SIG-M5 treated with dmso at 0.1 percent for 504 hours (cell line): Measurements from ENCODE around the gene MTMR11.

Experiments used
- DNase-seq: peaks from one replicate; lab custom pipeline; 2025; ENCODE audit not compliant: unreplicated experiment; lab: John Stamatoyannopoulos, UW

Gene MTMR11

DNA sequence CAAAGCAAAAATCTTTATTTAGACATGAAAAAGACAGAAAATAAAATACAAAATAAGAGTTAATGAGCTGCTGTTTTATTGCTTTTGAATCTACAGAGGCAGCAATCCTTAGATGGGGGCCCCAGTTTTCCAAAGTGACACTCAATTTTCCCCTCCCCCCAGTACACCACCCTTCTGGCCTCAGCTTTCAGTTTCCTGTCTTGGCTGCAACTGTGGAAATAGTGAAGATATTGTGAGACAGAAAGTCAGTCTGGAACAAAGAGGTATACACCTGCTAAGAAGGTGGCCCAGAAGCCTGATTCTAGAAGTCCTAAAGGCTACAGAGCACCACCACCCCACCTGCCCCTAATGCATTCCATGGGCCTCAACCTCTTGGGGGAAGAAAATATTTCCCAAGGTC, 1.1 kb upstream of the MTMR11 start:
- no peak for DNase-seq

DNA sequence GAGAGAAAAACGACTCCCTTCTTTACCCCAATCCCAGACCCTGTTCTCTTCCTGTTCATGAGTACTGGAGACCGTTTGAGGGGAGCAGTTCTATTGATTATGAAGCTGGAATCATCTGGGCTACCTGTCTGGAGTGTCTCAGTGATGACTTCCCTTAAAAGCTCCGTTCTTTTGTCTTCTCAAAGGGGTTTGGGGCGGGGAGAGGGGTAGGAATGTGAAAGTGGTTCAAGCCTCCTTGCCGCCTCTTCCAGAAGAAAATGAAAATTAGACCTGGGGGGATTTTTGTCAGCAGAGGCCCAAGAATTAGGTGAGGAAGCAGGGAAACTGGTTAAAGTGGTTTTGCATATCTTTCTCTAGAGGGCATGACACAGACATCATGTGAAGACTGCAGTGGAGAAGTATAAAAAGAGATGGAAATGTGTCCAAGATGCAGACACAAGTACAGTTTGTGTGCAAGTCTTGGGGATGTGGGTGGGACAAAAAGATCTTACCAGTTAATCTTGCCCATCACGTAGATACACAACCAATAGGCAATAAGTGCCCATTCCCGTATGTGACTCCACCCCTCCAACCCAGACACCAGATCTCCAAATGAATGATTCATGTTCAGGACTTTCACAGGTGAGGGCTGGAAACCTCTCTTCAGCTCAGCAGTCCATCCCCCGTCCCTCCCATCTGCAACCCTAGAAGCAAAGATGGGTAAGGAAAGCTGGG, 470 bp upstream of the MTMR11 start:
- DNase-seq = peak; percentile 67

DNA sequence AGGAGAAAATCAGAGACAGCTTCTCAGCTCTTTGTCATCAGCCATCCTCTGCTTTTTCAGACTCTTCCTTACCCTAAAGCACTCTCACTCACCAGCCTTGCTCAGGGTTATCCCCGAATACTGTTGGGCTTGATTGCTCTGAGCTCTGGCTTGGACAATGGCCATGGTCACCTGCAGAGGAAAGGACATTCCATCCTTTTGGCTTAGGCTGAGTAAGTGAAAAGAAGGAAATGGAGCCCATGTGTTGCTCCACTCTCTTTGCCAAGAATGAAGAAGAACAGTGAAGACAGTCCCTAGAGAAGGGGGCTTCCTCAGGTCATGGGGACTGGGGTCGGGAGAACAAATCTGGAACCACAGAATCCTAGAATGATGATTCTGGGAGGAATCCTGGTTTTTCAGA, 2.3 kb downstream of the MTMR11 start:
- no peak for DNase-seq

DNA sequence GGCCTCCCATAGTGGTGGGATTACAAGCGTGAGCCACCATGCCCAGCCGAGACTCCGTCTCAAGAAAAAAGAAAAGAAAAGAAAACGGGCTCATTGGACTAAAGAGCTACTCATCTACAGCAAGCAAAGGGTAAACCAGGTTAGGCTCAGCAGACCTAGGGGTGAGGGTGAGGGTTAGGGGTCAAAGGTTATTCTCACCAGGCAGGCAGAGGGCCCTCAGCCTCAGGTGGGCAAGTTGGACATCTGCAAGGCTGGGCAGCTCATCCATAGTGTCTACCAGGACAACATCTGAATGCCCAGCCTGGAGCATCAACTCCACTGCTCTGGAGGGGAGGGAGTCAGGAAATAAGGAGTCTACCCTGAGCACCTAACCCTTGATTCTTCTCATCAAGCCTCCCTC, 3.5 kb downstream of the MTMR11 start:
- no peak for DNase-seq

DNA sequence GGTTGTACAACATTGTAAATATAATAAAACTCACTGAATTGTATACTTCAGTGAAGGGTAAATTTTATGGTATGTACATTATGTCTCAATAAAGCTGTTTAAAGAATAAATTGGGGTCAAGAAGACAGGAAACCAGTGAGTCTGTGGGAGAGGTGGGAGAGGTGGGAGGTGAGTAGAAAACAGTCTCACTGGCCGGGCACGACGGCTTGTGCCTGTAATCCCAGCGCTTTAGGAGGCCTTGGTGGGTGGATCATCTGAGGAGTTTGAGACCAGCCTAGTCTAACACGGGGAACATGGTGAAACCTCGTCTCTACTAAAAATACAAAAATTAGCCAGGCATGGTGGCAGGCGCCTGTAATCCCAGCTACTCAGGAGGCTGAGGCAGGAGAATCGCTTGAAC, 4.2 kb downstream of the MTMR11 start:
- no peak for DNase-seq

DNA sequence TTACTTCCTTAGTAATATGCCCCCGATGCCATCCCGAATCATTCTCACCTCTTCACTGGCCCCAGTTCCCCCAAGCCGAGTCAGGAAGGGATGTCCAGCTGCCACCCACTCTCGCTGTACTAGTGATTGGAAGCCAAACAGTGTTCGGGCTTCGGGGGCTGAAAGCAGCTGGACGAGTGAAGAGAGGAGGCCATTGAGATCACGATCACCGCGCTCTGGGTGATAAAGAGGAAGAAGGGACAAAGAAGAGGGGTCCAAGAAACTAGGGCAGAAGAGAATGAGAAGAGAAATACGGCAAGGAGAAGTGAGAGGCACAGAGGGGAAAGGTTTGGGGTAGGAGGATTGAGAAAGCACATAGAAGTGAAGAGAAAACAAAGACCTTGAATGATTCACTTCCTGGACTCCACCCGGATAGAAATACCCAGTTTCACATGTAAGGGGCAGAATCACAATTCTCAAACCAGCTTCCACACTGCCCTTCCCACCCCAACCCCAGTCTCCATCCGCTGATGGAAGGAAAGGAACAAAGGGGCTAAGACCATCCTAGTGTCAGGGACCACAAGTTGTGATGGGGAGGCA, 5.4 kb downstream of the MTMR11 start:
- DNase-seq = peak; percentile 97

DNA sequence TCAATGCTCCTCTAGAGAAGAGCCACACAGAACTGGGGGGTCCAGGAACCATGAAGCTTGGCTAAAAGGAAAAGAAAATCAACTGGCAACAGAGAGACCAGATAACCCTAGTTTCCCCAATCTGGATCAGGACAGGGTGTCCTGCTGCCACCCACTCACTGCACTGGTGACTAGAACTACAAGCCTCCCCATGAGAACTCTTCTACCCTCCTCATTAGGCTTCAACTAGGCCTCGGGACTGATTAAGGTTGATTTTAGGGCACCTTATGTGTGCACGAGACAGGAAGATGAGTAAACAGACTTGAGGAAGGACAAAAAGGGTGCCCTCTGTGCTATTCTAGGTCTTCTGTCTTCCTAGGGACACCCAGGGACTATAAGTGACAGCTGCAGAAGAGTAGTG, 6.8 kb downstream of the MTMR11 start:
- no peak for DNase-seq

DNA sequence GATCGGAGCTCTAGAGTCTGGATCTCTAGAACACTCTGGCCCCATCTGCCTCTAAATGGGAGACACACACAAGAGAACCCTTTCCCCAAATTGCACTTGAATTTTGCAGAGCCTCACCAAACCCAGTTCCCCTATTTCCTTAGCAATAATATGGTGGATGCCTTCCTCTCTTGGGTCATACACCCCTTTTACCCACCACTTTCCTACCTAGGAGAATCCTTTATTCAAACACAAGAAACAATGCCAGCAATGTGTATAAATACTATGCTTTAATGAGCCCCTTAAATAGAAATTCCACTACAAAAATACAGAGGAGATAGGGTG, 8.3 kb downstream of the MTMR11 start:
- peak; percentile 82 for DNase-seq

DNA sequence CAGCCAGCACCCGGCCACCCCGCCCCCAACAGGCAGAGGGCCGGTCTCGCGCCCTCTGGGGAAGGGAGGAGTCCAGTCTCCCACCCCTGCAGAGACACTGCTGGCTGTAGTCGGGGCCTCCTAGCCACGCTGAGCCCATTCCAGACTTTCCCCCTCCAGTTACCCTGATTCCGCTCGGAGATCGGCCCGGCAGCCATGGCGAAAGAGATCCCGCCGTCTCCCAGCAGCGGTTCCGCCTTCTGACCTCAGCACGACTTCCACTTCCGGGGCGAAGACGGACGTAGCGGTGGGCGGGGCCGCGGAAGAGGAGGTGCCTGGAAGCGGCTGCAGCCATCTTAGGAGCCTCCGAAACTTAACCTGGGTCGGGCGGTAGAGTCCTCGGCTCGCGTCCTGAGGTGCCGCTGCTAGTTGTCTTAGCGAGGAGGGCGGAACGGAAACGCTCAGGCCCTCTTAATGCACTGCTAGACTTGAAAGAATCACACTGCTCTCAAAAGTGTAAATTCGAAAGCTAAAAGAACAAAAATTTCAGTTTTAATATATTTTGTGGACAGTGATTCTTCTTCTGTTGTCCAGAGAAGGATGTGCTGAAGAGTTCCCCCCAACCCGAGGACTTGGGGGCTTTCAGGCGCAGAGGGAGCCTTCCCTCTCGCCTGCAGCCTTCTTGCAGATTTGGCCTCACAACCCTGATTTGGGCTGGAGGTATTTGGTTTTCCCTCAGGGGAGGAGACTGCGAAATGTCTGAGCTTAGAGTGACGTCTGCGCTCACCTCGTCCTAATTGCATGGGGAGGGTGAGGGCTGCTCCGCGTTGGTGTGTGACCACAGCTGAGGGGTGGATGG, 8.9 kb downstream of the MTMR11 start, which contains the start of gene SF3B4:
TSS of gene SF3B4 (minus strand) at position 241 of the 838 bp plus-strand sequence. CDS start at position 197, 44 bp downstream.
- peak; percentile 99 for DNase-seq

DNA sequence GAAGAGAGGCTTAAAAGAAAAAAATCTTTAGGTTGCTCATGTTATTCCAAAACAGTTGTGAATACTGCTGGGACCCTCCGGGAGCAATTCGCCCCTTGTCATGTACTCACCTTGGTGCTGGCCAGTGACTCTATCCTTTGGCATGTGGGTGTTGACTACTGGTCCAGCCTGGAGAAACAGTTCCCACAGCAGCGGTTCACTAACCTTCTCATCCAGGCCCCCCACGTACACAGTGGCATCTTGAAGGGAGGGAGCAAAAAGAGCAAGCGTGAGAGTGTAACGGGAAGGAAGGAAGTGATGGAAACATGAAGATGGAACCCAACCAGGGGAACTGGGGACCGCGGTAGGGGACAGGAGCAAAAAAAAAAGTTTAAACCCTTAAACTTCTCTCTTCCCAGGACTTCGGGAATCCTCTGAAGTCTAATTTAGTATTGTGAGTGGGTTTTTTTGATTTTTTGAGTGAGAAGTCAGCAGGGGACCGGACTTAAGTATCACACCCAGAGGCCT, 9.6 kb downstream of the MTMR11 start:
- peak; percentile 31 for DNase-seq

DNA sequence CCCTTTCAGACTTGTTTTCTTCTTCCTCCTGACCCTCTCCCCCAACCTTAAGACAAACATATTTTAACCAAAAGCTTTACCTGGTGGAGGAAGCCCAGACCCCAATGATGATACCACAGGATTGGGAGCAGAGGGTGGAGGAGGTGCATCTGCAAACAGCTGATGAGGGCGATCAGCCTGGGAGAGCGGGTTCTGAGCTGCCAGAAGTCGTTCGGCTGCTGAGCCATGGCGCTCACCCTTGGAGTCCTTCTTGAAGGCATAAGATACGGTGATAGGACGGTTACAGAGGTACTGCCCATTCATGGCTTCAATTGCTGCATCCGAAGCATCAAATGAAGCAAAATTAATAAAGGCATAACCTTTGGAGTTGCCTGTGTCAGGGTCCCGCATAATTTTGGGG, 10.4 kb downstream of the MTMR11 start:
- no peak for DNase-seq

DNA sequence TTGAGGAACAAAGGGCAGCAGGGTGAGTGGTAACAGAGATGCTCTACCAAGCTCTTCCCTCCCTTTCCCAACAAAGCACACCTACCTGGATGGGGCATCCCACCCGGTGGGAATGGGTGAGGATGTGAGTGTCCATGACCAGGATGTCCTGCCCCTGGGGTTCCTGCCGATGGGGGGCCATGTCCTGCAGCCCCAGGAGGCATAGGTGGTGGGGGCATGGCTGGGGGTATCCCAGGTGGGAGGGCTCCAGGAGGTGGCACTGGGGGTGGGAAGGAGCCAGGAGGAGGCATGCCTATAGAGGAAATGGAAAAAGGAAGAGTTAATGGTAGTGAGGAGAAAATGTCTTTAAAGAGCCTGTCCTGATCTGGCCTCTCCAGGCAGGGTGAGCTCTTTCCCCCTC, 10.9 kb downstream of the MTMR11 start:
- DNase-seq = no peak

DNA sequence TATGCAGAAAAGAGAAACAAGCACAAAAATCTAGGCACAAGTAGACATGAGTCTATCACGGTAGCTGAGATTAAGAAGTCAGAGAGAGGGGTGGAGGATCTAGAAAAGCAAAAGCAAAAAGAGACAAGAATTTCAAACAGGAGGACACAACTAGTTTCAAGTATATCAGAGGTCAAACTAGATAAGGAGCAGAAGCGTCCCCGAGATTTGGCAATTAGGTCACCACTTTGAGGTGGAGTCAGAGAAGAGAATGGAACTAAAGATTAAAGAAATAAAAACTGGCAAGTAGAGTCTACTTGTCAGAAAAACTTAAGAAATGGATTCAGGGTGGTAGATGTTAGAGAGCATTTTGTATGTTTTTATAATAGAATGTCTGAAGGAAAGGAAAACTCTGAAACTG, 11.3 kb downstream of the MTMR11 start:
- no peak for DNase-seq

DNA sequence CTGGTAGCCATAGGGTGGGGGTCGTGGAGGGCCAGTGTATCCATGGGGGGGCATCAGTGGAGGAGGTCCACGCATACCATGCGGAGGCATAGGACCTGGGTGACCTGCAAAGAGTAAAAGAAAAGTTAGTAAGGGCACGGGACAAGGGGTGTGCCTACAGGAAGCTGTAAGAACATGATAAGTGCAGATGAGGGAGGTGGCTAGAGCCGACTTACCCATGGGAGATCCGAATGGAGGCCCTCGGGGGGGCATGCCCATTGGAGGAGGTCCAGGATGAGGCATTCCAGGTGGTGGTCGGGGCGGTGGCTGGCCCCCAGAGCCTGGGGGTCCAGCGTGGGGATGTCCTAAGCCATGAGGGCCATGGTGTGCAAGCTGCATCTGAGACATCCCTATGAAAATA, 13.1 kb downstream of the MTMR11 start:
- DNase-seq = no peak

DNA sequence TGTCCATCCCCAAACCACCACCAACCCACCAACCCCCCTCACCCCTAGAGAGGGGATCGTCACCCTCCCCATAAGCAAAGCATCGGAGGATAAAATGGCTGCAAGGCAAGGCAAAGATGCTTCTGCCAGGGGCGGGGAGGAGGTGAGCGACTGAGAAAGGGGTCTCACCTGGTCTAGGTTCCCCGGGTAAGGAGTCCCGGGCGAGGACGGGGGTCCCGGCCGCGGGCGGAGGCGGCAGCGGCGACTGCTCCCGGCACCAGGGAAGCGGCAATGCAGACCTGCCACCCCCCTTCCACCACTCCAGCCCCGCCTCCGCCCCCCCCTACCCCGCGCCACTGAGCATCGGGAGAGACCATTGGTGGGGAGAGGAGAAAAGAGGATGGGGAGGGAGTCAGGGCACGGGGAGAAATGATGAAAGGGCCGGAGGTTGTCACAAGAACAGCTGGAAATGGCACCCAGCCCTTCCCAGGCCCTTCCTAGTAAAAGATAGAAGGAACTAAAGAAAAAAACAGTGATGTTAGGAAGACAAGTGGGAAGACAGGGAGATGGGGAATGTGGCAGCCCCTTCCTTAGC, 19.0 kb downstream of the MTMR11 start, which contains the start of gene SV2A:
TSS of gene SV2A (minus strand) at position 274 of the 574 bp plus-strand sequence. CDS start 4,004 bp downstream, outside the sequence.
- peak; percentile 57 for DNase-seq

DNA sequence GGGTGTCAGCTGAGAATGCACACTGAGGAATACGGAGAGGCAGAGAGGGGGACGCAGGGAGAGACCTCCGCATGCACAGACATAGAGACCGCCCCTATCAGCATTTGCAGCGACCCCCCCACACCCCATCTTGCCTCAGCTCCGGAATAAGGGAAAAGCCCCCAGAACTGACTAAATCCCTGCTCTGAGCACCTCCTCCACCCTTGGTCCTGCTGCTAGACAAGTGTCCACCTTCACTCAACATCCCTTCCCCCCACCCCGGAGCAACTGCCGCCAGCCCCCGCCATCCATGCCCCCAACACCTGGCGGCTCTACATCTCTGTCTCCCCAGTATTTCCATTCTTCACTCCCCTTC, 19.8 kb downstream of the MTMR11 start:
- no peak for DNase-seq

DNA sequence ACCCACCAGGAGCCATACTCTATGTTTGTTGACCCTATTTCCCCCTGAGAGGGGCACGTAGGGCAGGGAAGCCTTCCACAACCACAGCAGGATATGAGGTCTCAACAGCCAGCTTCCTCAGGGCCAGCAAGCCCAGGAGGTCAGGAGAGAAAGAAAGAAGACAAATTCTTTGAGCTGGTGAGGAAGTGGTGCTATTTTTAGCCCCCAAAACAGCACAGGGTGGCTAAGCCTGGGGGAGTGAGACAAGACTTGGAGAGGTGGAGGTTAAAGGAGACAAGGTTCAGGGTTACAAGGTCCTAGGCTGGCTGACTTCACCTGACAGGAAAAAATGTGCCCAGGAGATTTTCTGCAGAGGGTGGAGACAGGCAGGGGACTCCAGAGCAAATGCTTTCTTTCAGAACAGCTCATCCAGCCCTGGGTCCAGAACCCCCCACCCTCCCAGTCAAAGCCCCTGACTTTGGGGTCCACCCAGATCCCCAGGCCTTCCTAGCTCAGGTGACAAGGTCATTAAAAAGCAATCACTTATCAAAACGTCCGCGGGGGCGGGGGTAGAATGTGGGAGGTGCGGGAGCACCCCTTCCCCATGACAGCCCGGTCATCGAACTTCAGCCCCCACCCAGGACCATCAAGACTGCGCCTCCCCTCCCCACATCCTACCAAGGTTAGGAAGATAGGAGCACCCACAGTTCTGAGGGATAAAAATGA, 20.3 kb downstream of the MTMR11 start:
- DNase-seq = no peak

DNA sequence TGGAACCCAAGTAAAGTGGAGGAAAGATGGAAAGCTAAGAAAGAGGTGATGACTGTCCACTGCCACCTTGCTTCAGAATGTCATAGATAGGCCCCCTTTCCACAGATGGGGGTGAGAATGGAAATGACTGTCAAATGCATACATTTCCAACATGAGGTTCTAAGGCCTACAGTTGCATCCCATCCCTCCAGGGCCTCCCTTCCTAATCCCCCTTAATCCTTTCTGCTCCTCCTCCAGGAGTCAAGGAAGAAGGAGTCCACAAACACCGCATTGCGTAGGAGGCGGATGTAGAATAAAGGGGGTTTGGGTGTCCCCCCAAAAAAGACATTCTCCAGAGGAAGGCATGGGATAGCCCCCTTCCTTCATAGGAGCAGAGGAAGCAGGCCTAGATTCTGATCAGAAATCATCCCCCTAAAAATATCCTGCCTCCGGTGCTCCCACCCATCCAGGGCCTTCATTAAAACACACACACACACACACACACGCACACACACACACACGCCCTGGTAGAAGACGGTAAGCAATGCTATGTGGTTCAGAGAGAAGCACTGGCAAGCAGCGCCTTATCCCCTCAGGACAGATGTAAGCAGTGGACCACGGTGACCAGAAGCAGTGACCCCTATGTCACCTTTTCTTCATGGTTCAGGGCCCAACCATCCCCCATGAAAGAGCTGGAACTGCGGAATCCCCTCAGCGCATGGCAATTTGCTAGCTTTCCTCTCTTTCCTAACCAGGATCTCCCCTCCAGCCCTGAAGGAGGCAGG, 21.1 kb downstream of the MTMR11 start:
- no peak for DNase-seq

DNA sequence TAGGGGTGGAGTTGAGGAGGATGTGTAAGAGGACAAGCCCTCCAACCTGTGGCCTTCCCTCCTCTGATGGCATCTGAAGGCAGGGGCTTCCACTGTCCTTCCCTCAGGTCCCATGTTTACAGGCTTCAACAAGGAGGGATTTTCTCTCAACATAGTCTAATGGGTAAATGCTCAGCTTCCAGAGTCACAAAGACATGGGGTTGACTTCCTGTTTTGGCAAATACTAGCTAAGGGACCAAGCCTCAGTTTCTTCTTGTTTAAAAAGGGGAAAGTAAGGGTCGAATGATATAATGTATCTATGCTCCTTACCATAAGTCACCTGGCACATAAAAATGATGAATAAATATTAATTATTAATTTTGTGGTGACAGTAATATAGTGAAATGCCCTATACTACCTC, 22.1 kb downstream of the MTMR11 start:
- DNase-seq = no peak

DNA sequence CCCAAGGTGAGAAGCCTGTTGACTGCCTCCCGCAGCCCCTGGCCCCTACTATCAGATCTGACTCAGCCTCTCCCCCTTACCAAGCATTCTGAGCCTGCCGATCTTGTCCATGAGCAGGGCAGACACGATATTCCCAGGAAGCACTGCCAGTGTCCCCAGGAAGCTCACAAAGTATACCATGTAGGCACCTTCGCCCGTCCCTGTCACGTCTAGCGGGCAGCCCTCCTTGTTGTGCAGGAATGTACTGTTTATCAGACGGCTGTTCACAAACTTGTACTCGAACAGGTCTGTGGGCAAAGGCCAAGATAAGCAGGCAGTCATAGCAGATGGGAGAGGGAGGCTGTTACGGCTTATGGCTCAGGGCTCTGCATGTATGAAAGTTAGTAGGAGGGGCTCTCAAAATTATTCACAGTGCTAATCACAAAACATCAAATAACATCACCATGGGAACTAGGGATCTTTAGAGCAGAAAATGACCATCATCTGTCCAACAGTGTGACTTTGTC, 30.1 kb downstream of the MTMR11 start:
- no peak for DNase-seq
